NCI-H1436 (cell line): ENCODE results near the gene SLC22A15.
"Not testable (repeated sequence)": the region's sequence is repeated elsewhere in the genome, so short reads cannot be mapped to it uniquely, and the experiment has no call there.

Experiments
- DNase-seq: peaks from one replicate; lab custom pipeline; 2025; lab: John Stamatoyannopoulos, UW

SLC22A15 gene

DNA sequence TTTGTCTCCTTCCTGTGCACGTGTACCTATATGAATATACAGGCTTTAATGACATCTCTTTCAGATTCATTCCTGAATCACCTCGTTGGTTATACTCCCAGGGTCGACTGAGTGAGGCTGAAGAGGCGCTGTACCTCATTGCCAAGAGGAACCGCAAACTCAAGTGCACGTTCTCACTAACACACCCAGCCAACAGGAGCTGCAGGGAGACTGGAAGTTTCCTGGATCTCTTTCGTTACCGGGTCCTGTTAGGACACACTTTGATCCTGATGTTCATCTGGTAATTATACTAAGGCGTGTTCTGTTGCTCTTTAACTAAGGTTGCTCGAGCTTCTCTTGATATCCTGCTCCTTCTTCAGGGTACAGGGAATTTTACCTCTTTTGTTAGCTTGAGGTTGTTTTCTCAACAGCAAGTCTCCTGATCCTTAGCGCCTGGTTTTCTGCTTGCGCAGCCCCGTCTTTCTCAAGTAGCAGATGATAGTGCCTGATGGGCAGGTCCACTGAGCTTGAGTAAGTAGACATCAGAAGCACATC lies 55.1 kb downstream of the SLC22A15 start:
- DNase-seq: no peak

DNA sequence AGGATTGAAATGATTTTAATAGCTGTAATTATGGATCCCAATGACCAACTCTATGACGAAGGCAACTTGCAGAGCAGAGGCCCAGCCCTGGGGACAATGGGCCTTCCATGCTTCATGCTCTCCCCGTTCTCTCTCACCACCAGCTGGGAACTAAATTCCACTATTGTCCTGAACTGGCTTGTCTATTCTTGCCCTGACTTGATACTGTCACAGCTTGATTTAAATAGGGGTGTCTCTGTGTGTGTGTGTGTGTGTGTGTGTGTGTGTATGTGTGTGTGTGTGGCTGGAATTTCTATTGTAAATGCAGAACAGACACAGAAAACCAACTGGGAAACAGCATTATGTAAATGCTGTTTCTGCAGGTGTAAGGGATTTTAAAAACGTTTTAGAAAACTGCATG lies 57.0 kb downstream of the SLC22A15 start:
- no peak for DNase-seq

- DNase-seq: no peak
Measured at GRCh38 chr1:116036255-116036654, 59.9 kb downstream of the SLC22A15 start.

DNA sequence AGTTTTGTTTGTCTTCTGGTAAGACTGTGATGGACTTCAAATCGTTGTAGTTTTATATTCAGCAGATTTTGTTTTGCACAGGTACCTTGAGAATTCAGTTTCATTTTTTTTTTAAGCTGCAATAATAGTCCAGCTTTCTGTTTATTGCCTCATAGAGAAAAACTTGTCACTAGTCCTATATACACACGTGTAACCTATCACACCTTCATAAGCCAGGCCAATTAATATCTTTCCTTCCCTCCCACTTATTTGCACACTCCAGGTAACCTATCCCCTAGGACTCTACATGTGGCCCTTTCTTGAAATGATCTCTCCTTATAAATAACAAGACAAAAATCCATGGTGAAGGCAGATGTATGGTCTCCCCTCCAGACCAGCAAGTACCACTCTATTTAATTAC lies 62.4 kb downstream of the SLC22A15 start:
- DNase-seq: no peak

- DNase-seq: no peak
Measured at GRCh38 chr1:116044071-116044470, 67.8 kb downstream of the SLC22A15 start.

DNA sequence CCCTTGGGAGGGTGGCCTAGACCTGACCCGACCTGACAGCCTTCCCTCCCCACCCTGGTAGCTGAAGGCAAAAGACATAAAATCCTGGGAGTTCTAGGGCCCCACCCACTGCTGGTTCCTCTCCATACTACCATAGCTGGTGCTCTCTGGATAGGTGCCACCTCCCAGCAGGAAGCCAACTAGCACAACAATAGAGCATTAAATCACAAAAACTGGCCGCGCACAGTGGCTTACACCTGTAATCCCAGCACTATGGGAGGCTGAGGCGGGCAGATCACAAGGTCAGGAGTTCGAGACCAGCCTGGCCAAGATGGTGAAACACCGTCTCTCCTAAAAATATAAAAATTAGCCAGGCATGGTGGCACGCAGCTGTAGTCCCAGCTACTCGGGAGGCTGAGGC lies 70.6 kb downstream of the SLC22A15 start:
- not testable (repeated sequence) for DNase-seq

- DNase-seq: not testable (repeated sequence)
Measured at GRCh38 chr1:116051896-116052295, 75.6 kb downstream of the SLC22A15 start.

DNA sequence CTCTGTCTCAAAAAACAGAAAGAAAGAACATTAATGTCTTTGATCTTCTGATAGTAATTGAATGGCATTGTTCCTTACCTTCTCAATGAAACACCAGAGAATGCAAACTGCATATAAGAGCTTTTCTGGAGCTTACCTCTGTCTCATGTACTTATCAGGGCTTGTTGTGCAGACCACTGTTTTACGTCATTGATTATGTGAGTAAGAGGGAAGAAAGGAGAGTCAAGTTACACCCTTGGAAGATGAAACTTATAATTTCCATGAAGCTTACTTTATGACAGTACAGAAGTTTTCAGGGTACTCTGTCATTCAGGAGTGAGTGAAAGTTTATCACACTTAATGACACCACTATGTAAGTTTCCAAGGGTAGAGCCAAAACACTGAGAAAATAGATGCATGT lies 85.9 kb downstream of the SLC22A15 start:
- DNase-seq: no peak

GRCh38 chr1:116064616-116065015 lies 88.3 kb downstream of the SLC22A15 start:
- no peak for DNase-seq

GRCh38 chr1:116066868-116067565 lies 90.7 kb downstream of the SLC22A15 start:
- no peak for DNase-seq

- no peak for DNase-seq
Measured at GRCh38 chr1:116067566-116067890, 91.2 kb downstream of the SLC22A15 start.

- no peak for DNase-seq
Measured at GRCh38 chr1:116075575-116075974, 99.3 kb downstream of the SLC22A15 start.

DNA sequence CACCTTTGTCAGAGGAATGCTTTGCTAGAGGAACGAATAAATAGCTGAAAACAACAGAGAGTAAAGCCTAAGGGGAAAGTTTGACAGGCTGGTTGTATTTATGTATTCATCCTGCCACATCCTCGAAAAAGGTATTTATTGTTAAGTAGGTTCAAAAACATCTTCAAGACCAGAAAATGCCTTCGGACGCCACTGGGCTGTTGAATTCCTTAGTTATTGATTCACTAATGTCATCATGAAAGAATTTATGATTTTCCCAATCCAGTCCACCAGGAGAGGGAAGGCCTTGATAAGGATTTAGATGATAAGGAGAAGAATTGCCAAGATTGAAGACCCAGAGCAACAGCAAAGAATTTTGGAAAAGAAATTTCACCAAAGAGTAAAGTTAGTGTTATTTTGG lies 99.7 kb downstream of the SLC22A15 start:
- no peak for DNase-seq

DNA sequence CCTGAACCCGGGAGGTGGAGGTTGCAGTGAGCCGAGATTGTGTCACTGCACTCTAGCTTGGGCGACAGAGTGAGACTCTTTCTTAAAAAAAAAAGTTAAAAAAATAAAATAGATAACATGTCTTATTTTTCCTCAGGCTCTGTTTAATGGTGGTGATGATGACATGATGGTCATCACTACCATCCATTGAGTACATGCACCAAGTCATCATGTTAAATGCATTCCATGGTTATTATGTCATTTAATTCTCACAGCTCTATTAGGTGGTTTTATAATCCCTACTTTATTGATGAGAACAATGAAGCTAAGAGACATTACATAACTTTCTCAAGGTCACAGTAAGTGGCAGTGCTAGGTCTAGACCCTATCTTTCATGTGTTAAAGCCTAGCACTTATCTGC lies 100.5 kb downstream of the SLC22A15 start:
- DNase-seq: no peak

DNA sequence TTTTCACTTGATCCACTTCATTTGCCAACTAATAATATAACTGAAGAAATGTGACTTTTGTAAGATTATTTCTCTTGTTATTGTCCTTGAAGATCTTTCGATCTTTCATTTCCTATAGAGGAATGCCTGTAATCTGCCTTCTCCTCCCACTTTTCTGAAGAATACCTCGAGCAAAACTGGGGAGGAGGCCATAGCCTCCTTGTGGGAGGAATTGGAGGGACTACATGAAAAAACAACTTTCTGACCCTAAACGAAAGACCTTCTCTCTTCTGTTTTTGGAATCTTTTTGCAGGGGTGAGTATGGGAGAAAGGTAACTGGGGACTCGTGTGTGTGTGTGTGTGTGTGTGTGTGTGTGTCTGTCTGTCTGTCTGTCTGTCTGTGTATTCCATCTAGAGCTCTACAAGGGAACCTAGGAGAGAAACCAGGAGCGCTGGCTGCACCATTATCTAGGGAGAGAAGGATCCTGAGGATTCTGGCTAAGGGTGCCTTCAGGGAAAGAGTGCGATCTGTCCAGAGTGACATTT lies 102.4 kb downstream of the SLC22A15 start:
- no peak for DNase-seq

- no peak for DNase-seq
Measured at GRCh38 chr1:116087628-116088027, 111.3 kb downstream of the SLC22A15 start.

GRCh38 chr1:116089870-116090269 lies 113.6 kb downstream of the SLC22A15 start:
- DNase-seq: no peak

GRCh38 chr1:116091083-116091482 lies 114.8 kb downstream of the SLC22A15 start:
- no peak for DNase-seq

- DNase-seq: no peak
Measured at GRCh38 chr1:116092752-116093489, 116.6 kb downstream of the SLC22A15 start.

GRCh38 chr1:116095027-116095426 lies 118.7 kb downstream of the SLC22A15 start:
- DNase-seq: no peak

DNA sequence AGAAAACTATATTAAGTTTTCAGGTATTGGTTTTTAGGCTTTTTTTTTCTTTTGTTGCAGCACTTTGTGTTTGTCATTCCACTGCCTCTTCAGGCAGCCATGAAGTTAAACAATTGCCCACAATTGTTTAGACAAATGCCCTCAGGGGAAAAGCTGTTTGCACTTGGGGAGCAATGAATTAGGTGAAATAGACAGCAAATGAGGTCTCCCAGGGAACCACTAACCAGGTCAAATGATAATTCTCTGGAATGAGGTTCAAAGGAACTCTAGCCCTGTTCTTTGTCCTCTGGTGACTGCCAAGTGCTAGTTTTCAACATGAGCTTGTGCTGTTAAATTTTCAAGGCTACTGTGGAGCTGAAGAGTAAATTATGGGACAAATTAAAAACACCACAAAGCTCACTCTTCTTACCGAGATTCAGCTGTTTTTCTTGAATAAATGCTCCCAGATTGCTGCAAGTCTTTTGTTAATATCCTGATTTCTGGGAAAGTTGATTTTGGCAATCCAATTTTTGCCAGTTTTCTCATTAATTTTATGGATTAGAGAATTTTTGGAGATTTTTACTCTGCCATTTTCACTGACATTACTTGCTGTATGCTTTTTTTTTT lies 119.8 kb downstream of the SLC22A15 start:
- no peak for DNase-seq

GRCh38 chr1:116097626-116098025 lies 121.3 kb downstream of the SLC22A15 start:
- DNase-seq: no peak

DNA sequence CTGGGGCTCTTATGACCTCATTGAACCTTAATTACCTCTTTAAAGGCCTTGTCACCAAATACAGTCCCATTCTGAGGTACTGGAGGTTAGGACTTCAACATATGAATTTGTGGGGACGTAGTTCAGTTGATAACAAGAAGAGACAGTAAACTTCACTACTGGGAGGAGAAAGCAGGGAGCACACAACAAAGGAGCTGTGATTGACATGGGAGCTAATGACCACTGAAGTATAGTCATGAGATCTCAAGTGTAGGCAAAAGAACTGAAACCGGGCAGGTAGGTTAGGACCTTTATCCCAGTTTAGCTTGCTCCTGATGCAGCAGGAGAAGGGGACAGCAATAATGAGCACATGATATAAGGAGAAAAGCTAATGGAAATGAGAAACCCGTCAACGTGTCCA lies 123.1 kb downstream of the SLC22A15 start:
- DNase-seq: no peak
